DND-41 (cell line): Measurements from ENCODE around the gene NPAS2.

Experiments used
- ATAC-seq: fragments of 200-7000 bp; cut with Tn5 transposase; 3 replicates; pipeline ENCODE4 v1.9.1; 2021; ENCODE audit warnings: low read depth; ENCODE audit not compliant: insufficient read depth
- DNase-seq: peaks from one replicate; pipeline ENCODE4 v3.0.0-alpha.2; 2020
- H2AFZ ChIP-seq: 2 replicates; pipeline ENCODE4 v1.6.0; 2012; ENCODE audit warnings: low read depth, low read length
- H3K27ac ChIP-seq: 2 replicates; pipeline ENCODE4 v1.5.1; 2012; ENCODE audit warnings: low read length, inconsistent platforms
- H3K27me3 ChIP-seq: fragments of 200-600 bp; sonication (generic); 2 replicates; pipeline ENCODE4 v1.6.0; 2012; ENCODE audit warnings: low read length, mild to moderate bottlenecking, inconsistent platforms; ENCODE audit not compliant: insufficient read depth, poor library complexity
- H3K36me3 ChIP-seq: 2 replicates; pipeline ENCODE4 v1.5.1; 2012; ENCODE audit warnings: low read length, inconsistent platforms; ENCODE audit not compliant: insufficient read depth
- H3K4me1 ChIP-seq: 2 replicates; pipeline ENCODE4 v1.5.1; 2012; ENCODE audit warnings: mild to moderate bottlenecking, low read length; ENCODE audit not compliant: insufficient read depth
- H3K4me2 ChIP-seq: 2 replicates; pipeline ENCODE4 v1.6.0; 2012; ENCODE audit warnings: mild to moderate bottlenecking, moderate library complexity, low read length, inconsistent platforms; ENCODE audit not compliant: insufficient read depth
- H3K4me3 ChIP-seq, 2 experiments: fragments of 200-600 bp in 1 of 2; shearing (Covaris generic) in 1 of 2; 2 replicates each; pipeline ENCODE4 v1.5.1; 2012 to 2016; ENCODE audit warnings: inconsistent platforms in 2 of 2, low read length in 2 of 2, mild to moderate bottlenecking in 2 of 2, low read depth in 1 of 2, moderate library complexity in 1 of 2
- H3K79me2 ChIP-seq: 2 replicates; pipeline ENCODE4 v1.6.0; 2012; ENCODE audit warnings: low read length, inconsistent platforms; ENCODE audit not compliant: insufficient read depth
- H3K9ac ChIP-seq: 2 replicates; pipeline ENCODE4 v1.6.0; 2012; ENCODE audit warnings: low read depth, mild to moderate bottlenecking, inconsistent platforms, low read length, moderate library complexity
- H3K9me3 ChIP-seq: 2 replicates; pipeline ENCODE4 v1.5.1; 2012; ENCODE audit warnings: low read length, moderate library complexity, mild to moderate bottlenecking, inconsistent platforms; ENCODE audit not compliant: insufficient read depth, severe bottlenecking
- H4K20me1 ChIP-seq: 2 replicates; pipeline ENCODE4 v1.6.0; 2012; ENCODE audit warnings: low read length; ENCODE audit not compliant: insufficient read depth
- CTCF ChIP-seq: IDR thresholded peaks from 2 replicates; pipeline ENCODE4 v1.5.1; 2012; ENCODE audit warnings: borderline replicate concordance, low read length, moderate library complexity, mild to moderate bottlenecking; ENCODE audit not compliant: poor library complexity, severe bottlenecking; ENCODE audit errors: extremely low read depth
- EZH2 ChIP-seq: IDR thresholded peaks from 3 replicates; pipeline ENCODE4 v1.6.1; 2012; ENCODE audit warnings: borderline replicate concordance, low read depth, mild to moderate bottlenecking, moderate library complexity, low read length, inconsistent platforms; ENCODE audit not compliant: severe bottlenecking

NPAS2 gene

GRCh38 chr2:100793982-100794381 is 26.0 kb upstream of the NPAS2 start:
- Histone ChIP-seq H3K9me3 (no peaks in the 10 kb centered on the region), H4K20me1 (no peaks in the 10 kb centered on the region), H3K4me2 (no peak overlapping the region), H3K27me3 (no peaks in the 10 kb centered on the region), H3K4me3 (no peak overlapping the region), H3K36me3 (no peaks in the 10 kb centered on the region), H3K79me2 (no peaks in the 10 kb centered on the region), H3K9ac (no peak overlapping the region), H2AFZ (no peak overlapping the region), H3K27ac (no peak overlapping the region), H3K4me1 (no peaks in the 10 kb centered on the region)
- no peak for ATAC-seq
- TF ChIP-seq EZH2 (no peak), CTCF (no peak)
- DNase-seq, result no peak

GRCh38 chr2:100796499-100797100 is 23.3 kb upstream of the NPAS2 start:
- Histone ChIP-seq H2AFZ (no peak overlapping the region), H3K4me3 (no peak overlapping the region), H3K27ac (no peak overlapping the region), H3K9ac (no peak overlapping the region), H3K9me3 (no peaks in the 10 kb centered on the region), H3K27me3 (no peaks in the 10 kb centered on the region), H3K4me1 (no peaks in the 10 kb centered on the region), H3K79me2 (no peaks in the 10 kb centered on the region), H3K36me3 (no peaks in the 10 kb centered on the region), H4K20me1 (no peaks in the 10 kb centered on the region), H3K4me2 (no peak overlapping the region)
- ATAC-seq (no peak), DNase-seq (no peak)
- TF ChIP-seq EZH2 (no peak), CTCF (no peak)

- ATAC-seq (no peak), DNase-seq (no peak)
- no peaks in the 10 kb centered on the region for H4K20me1 ChIP-seq
- no peaks in the 10 kb centered on the region for H3K27me3 ChIP-seq
- H3K27ac ChIP-seq, result no peak overlapping the region
- H3K4me1 ChIP-seq, result no peaks in the 10 kb centered on the region
- no peak overlapping the region for H3K9ac ChIP-seq
- H2AFZ ChIP-seq, result no peak overlapping the region
- no peak for TF ChIP-seq CTCF
- no peak for TF ChIP-seq EZH2
- no peak overlapping the region for H3K4me3 ChIP-seq
- H3K36me3 ChIP-seq, result no peaks in the 10 kb centered on the region
- H3K9me3 ChIP-seq, result no peaks in the 10 kb centered on the region
- H3K79me2 ChIP-seq, result no peaks in the 10 kb centered on the region
- H3K4me2 ChIP-seq, result no peak overlapping the region
Observed at GRCh38 chr2:100799686-100800085, 20.3 kb upstream of the NPAS2 start.
